Measurements from ENCODE around the gene ACER2.
A peak's percentile ranks its signal among the peaks of the same experiment; 100 is the strongest.
"Not testable (repeated sequence)": the region's sequence is repeated elsewhere in the genome, so short reads cannot be mapped to it uniquely, and the experiment has no call there.

ACER2 gene

DNA sequence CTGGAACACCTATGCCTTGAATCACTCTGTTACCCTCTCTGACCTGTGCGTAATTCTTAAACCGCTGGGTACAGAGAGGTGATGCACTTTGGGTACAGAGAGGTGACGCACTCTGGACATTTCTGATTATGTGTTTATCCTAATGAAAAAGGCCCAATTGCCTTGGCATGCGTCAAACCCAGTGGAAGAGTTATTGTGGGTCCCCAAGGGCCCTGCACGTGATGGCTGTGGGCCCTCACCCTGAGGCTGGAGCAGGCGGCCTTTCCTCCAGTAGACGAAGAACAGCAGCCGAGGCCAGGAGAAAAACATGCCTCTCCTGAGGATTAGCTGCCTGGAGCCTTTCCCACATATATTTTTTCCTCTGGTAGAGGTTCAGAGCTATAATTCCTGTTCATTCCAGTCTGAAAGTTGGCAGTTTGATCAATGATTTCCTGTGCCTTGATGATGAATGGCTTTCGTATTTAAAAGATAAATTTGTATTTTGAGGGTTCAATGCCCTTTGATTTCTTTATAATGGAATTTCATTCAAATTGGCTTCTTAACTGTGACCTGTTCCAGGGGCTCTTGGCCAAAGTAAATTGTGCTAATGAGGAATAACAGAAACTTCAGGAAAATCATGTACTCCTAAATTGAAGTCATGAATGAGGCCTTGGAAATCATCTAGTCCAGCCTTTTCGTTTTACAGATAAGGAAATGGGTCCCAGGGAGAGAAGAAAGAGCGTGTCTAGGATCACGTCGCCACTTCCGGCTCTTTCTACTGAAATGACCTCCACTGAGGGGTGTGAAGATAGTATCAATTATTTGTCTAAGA, 22.8 kb downstream of the ACER2 start:
- no peak for TF ChIP-seq CTCF (IDR thresholded peaks at IDR 0.05; ENCODE audit: low read depth, low read length)
- no peak overlapping the region for H3K4me3 ChIP-seq (replicated peaks in 1 of 2; ENCODE audit: low read depth in 2 of 2, low read length in 2 of 2)
- peak; percentile 34 to 83 for DNase-seq (ENCODE audit: low read depth in 2 of 2)

GRCh38 chr9:19432473-19432872, 23.7 kb downstream of the ACER2 start:
- DNase-seq (ENCODE audit: low read depth in 2 of 2), result no peak

GRCh38 chr9:19433729-19434128, 24.9 kb downstream of the ACER2 start:
- not testable (repeated sequence) for H3K4me3 ChIP-seq (replicated peaks in 1 of 2; ENCODE audit: low read depth in 2 of 2, low read length in 2 of 2); DNase-seq (ENCODE audit: low read depth in 2 of 2)

More at GRCh38 chr9:19432473-19432872, 23.7 kb downstream of the ACER2 start:
- H3K4me3 ChIP-seq (replicated peaks in 1 of 2; ENCODE audit: low read depth in 2 of 2, low read length in 2 of 2), result no peak overlapping the region
- no peak for TF ChIP-seq CTCF (IDR thresholded peaks at IDR 0.05; ENCODE audit: low read depth, low read length)

- H3K4me3 ChIP-seq (replicated peaks in 1 of 2; ENCODE audit: low read depth in 2 of 2, low read length in 2 of 2), result no peak overlapping the region
- no peak for DNase-seq (ENCODE audit: low read depth in 2 of 2)
- no peak for TF ChIP-seq CTCF (IDR thresholded peaks at IDR 0.05; ENCODE audit: low read depth, low read length)
Observed at GRCh38 chr9:19440376-19440775, 31.6 kb downstream of the ACER2 start.

GRCh38 chr9:19440823-19441580, 32.2 kb downstream of the ACER2 start:
- peak; percentile 23 to 50 for DNase-seq (ENCODE audit: low read depth in 2 of 2)
- no peak for TF ChIP-seq CTCF (IDR thresholded peaks at IDR 0.05; ENCODE audit: low read depth, low read length)
- no peak overlapping the region for H3K4me3 ChIP-seq (replicated peaks in 1 of 2; ENCODE audit: low read depth in 2 of 2, low read length in 2 of 2)

DNA sequence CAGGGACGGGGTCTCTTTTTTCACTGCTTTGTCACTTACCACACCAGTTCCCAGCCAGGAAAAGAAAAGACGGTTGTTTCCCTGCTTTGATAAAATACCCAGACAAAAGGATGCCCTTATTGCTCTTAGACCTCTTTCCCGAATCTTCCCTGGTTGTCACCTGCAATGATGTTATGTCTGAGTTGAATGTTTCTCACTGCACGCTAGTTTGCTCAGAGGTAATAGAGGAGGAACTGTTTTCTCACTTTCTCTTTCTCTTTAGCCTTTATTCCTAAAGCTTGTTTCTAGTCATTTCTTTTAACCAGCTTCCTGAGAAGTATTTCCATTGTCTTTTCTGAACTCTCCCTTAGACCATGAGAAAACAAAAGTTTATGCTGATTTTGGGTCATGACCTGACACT, 32.9 kb downstream of the ACER2 start:
- H3K4me3 ChIP-seq (replicated peaks in 1 of 2; ENCODE audit: low read depth in 2 of 2, low read length in 2 of 2), result no peak overlapping the region
- TF ChIP-seq CTCF (IDR thresholded peaks at IDR 0.05; ENCODE audit: low read depth, low read length), result no peak
- DNase-seq (ENCODE audit: low read depth in 2 of 2), result no peak

- DNase-seq (ENCODE audit: low read depth in 2 of 2), result no peak
- TF ChIP-seq CTCF (IDR thresholded peaks at IDR 0.05; ENCODE audit: low read depth, low read length), result no peak
- no peak overlapping the region for H3K4me3 ChIP-seq (replicated peaks in 1 of 2; ENCODE audit: low read depth in 2 of 2, low read length in 2 of 2)
Observed at GRCh38 chr9:19442240-19442639, 33.4 kb downstream of the ACER2 start.

All from cardiac fibroblast (primary cell).